ENCODE data around the gene FRK.

- TF ChIP-seq CTCF (IDR thresholded peaks at IDR 0.05): no peak
- no peak for TF ChIP-seq EZH2phosphoT487 (IDR thresholded peaks at IDR 0.05)
- TF ChIP-seq EZH2 (IDR thresholded peaks at IDR 0.05): no peak
Measured at GRCh38 chr6:116084284-116084683, 23.6 kb upstream of the FRK start.

Data from neural progenitor cell (in vitro differentiated cells).